ENCODE data around the gene IL10RA.

IL10RA gene

GRCh38 chr11:117980720-117981119 lies 5.5 kb upstream of the IL10RA start:
- TF ChIP-seq CTCF (IDR thresholded peaks at IDR 0.05; ENCODE audit: insufficient read depth, low read depth, low read length, missing control alignments), result no peak
- no peak overlapping the region for H3K4me3 ChIP-seq (ENCODE audit: low read depth, low read length)
- no peak for DNase-seq (ENCODE audit: low read depth)

GRCh38 chr11:117983163-117983475 lies 3.1 kb upstream of the IL10RA start:
- DNase-seq (ENCODE audit: low read depth), result no peak
- TF ChIP-seq CTCF (IDR thresholded peaks at IDR 0.05; ENCODE audit: insufficient read depth, low read depth, low read length, missing control alignments), result no peak
- H3K4me3 ChIP-seq (ENCODE audit: low read depth, low read length), result no peak overlapping the region

- no peak for TF ChIP-seq CTCF (IDR thresholded peaks at IDR 0.05; ENCODE audit: insufficient read depth, low read depth, low read length, missing control alignments)
- H3K4me3 ChIP-seq (ENCODE audit: low read depth, low read length), result no peak overlapping the region
- no peak for DNase-seq (ENCODE audit: low read depth)
Measured at GRCh38 chr11:117984476-117984875, 1.7 kb upstream of the IL10RA start.

- DNase-seq (ENCODE audit: low read depth), result peak; percentile 95
- TF ChIP-seq CTCF (IDR thresholded peaks at IDR 0.05; ENCODE audit: insufficient read depth, low read depth, low read length, missing control alignments), result no peak
- H3K4me3 ChIP-seq (ENCODE audit: low read depth, low read length), result peak overlapping the region; percentile 90
Measured at GRCh38 chr11:117986981-117987574, 884 bp downstream of the IL10RA start.

GRCh38 chr11:117989351-117990102 lies 3.3 kb downstream of the IL10RA start:
- DNase-seq (ENCODE audit: low read depth), result no peak
- no peak for TF ChIP-seq CTCF (IDR thresholded peaks at IDR 0.05; ENCODE audit: insufficient read depth, low read depth, low read length, missing control alignments)
- no peak overlapping the region for H3K4me3 ChIP-seq (ENCODE audit: low read depth, low read length)

GRCh38 chr11:117992136-117992535 lies 5.9 kb downstream of the IL10RA start:
- DNase-seq (ENCODE audit: low read depth), result peak; percentile 48
- no peak overlapping the region for H3K4me3 ChIP-seq (ENCODE audit: low read depth, low read length)
- no peak for TF ChIP-seq CTCF (IDR thresholded peaks at IDR 0.05; ENCODE audit: insufficient read depth, low read depth, low read length, missing control alignments)

GRCh38 chr11:117992620-117993019 lies 6.4 kb downstream of the IL10RA start:
- DNase-seq (ENCODE audit: low read depth), result no peak
- no peak overlapping the region for H3K4me3 ChIP-seq (ENCODE audit: low read depth, low read length)
- TF ChIP-seq CTCF (IDR thresholded peaks at IDR 0.05; ENCODE audit: insufficient read depth, low read depth, low read length, missing control alignments), result no peak
